ENCODE measurements around the gene DTD2. TPM values are rescaled to one million over a fixed set of nuclear protein-coding genes. Genes with fewer than 3 reads are reported as not detected.

Gene DTD2
- total and polyA plus RNA-seq, 9 of the 15 experiments (the other 6 are each of a cell fraction or from before 2014, with no cell fraction given), result 3.8 to 24.1 (median 15.2) TPM

DNA sequence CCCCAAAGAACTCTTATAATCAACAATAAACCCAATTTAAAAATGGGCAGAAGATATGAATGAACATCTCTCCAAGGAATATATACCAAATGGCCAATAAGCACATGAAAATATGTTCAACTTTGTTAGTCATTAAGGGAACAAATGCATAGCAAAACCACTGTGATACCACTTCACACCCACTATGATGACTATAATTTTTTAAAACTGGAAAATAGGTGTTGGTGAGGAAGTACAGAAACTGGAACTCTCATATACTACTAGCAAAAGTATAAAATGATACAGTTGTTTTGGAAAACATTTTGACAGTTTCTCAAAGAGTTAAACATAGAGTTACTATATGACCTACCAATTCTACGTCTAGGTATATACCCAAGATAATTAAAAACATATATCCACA lies 27.5 kb downstream of the DTD2 start:
- Histone ChIP-seq H4K20me1 (replicated peaks; ENCODE audit: control insufficient read depth, insufficient read depth, low read length) (no peaks in the 10 kb centered on the region), H3K9me3 (replicated peaks; ENCODE audit: control insufficient read depth, insufficient read depth, low read depth, low read length) (no peaks in the 10 kb centered on the region), H3K9ac (ENCODE audit: insufficient read depth in 1 of 2, low read depth in 2 of 2, low read length in 2 of 2) (no peak overlapping the region), H3K9me1 (ENCODE audit: control insufficient read depth, insufficient read depth, low read length) (no peaks in the 10 kb centered on the region), H3K4me2 (ENCODE audit: insufficient read depth, low read length) (no peak overlapping the region), H3K36me3 (ENCODE audit: control insufficient read depth, insufficient read depth, low read length) (no peaks in the 10 kb centered on the region), H3K4me3 (no peak overlapping the region), H2AFZ (ENCODE audit: low read depth, low read length) (no peak overlapping the region), H3K27me3 (ENCODE audit: control insufficient read depth in 2 of 2, insufficient read depth in 2 of 2, low read length in 2 of 2) (no peaks in the 10 kb centered on the region), H3K27ac (ENCODE audit: extremely low read depth, low read depth, low read length) (no peak overlapping the region), H3K79me2 (ENCODE audit: control insufficient read depth, insufficient read depth, low read length) (no peaks in the 10 kb centered on the region), H3K4me1 (replicated peaks in 1 of 2; ENCODE audit: control insufficient read depth in 2 of 2, insufficient read depth in 2 of 2, low read length in 2 of 2) (no peaks in the 10 kb centered on the region)
- intact Hi-C loops (cut with micrococcal nuclease) (no loop called here), in situ Hi-C loops (cut with MboI) (no loop called here)
- CTCF ChIA-PET (ENCODE audit: low intra/inter-chr PET ratio), result no interaction called here
- no peak for FAIRE-seq
- no peak for DNase-seq (ENCODE audit: extremely low read depth in 1 of 4, low spot score in 3 of 4)
- no peak for ATAC-seq
- no TSS peak for BruUV-seq (replicated peaks)
- POLR2A ChIA-PET, result no interaction called here
- WGBS (ENCODE audit: insufficient coverage, low coverage, missing lambda C conversion rate), result 55% methylated on average over 1 of the region's 1 CpG
- TF ChIP-seq TSHZ1 (CRISPR knock-in tag; IDR thresholded peaks at IDR 0.05), result no peak
- TF ChIP-seq, protein P1, sequence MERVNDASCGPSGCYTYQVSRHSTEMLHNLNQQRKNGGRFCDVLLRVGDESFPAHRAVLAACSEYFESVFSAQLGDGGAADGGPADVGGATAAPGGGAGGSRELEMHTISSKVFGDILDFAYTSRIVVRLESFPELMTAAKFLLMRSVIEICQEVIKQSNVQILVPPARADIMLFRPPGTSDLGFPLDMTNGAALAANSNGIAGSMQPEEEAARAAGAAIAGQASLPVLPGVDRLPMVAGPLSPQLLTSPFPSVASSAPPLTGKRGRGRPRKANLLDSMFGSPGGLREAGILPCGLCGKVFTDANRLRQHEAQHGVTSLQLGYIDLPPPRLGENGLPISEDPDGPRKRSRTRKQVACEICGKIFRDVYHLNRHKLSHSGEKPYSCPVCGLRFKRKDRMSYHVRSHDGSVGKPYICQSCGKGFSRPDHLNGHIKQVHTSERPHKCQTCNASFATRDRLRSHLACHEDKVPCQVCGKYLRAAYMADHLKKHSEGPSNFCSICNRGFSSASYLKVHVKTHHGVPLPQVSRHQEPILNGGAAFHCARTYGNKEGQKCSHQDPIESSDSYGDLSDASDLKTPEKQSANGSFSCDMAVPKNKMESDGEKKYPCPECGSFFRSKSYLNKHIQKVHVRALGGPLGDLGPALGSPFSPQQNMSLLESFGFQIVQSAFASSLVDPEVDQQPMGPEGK (CRISPR knock-in tag; IDR thresholded peaks at IDR 0.05; ENCODE audit: borderline replicate concordance), result no peak
- no peak for TF ChIP-seq KAT8 (IDR thresholded peaks at IDR 0.05; ENCODE audit: low read depth)
- TF ChIP-seq, protein P2, sequence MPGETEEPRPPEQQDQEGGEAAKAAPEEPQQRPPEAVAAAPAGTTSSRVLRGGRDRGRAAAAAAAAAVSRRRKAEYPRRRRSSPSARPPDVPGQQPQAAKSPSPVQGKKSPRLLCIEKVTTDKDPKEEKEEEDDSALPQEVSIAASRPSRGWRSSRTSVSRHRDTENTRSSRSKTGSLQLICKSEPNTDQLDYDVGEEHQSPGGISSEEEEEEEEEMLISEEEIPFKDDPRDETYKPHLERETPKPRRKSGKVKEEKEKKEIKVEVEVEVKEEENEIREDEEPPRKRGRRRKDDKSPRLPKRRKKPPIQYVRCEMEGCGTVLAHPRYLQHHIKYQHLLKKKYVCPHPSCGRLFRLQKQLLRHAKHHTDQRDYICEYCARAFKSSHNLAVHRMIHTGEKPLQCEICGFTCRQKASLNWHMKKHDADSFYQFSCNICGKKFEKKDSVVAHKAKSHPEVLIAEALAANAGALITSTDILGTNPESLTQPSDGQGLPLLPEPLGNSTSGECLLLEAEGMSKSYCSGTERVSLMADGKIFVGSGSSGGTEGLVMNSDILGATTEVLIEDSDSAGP (CRISPR knock-in tag; IDR thresholded peaks at IDR 0.05), result no peak
- TF ChIP-seq C11orf30 (IDR thresholded peaks at IDR 0.05; ENCODE audit: low read depth), result no peak
- no peak for TF ChIP-seq PHF21A (IDR thresholded peaks at IDR 0.05; ENCODE audit: borderline replicate concordance, low read depth)
- TF ChIP-seq POLR2G (IDR thresholded peaks at IDR 0.05; ENCODE audit: low read depth, low read length), result no peak
- no peak for TF ChIP-seq ATF2 (CRISPR knock-in tag; IDR thresholded peaks at IDR 0.05)
- TF ChIP-seq ESRRB (CRISPR knock-in tag; IDR thresholded peaks at IDR 0.05; ENCODE audit: borderline replicate concordance), result no peak
- no peak for TF ChIP-seq TCF3 (CRISPR knock-in tag; IDR thresholded peaks at IDR 0.05)
- no peak for TF ChIP-seq HNRNPH1 (optimal IDR thresholded peaks at IDR 0.05; ENCODE audit: low read depth, low read length)
- no peak for TF ChIP-seq NR1H2 (CRISPR knock-in tag; IDR thresholded peaks at IDR 0.05)
- TF ChIP-seq, protein P3, sequence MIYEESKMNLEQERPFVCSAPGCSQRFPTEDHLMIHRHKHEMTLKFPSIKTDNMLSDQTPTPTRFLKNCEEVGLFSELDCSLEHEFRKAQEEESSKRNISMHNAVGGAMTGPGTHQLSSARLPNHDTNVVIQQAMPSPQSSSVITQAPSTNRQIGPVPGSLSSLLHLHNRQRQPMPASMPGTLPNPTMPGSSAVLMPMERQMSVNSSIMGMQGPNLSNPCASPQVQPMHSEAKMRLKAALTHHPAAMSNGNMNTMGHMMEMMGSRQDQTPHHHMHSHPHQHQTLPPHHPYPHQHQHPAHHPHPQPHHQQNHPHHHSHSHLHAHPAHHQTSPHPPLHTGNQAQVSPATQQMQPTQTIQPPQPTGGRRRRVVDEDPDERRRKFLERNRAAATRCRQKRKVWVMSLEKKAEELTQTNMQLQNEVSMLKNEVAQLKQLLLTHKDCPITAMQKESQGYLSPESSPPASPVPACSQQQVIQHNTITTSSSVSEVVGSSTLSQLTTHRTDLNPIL (CRISPR knock-in tag; IDR thresholded peaks at IDR 0.05), result no peak
